ENCODE results near the gene WFS1.

The WFS1 gene

DNA sequence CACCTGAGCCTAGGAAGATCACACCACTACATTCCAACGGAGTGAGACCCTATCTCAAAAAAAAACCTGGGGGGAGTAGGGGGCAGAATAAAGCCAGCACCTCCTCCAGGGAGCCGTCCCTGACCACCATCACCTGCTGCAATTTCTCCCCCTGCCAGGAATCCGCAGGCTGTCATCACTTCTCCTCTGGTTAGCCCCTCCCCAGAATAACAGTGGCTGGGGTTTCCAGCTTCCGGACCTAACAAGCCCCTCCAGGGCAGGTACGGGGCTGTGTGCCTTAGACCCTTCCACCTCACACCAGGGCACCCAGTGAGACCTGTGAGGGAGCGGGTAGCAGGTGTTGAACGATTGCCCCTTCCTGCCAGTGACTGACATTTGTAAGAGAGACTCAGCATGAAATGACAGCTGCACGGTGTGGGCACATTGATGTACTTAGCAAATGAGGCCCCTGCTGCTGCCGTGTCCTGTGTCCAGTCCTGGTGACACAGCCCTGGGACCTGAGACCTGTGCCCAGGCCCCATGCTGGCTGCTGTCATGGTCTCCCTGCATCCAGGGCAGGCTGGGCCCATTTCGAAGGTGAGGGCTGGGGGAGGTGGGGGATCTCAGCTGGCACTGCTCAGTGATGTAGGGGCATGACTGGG, 6.7 kb upstream of the WFS1 start:
- no peak for DNase-seq

DNA sequence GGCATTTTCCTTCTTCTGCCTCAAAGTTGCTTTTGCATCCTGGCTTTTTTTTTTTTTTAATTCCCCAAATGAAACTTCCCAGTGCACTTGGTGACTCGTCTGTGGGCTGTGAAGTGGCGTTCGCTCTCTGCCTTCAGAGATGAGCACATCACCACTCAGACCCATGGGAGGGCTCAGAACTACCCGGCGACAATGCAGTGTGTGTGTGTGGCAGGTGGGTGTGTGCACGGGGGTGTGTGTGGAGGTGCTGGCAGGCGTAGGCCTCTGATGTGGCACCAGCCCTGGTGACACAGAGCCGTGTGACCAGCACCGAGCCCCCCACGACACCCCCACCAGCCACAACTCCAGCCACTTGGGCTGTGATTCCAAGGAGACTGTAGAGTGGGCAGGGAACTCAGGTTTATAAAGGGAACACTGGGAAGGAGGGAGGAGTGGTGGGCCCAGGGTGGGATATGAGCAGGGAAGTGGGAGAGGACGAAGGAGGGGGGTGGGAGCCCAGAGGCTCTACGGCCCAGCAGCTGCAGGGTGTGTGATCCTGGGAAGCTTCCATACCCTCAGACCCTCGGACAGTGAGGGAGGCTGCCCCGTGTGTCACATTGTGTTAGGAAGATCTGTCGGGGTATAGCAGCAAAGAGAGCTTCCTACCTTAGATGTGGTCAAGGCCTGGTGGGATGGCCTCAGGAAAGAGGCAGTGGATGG, 6.0 kb upstream of the WFS1 start:
- DNase-seq = no peak

DNA sequence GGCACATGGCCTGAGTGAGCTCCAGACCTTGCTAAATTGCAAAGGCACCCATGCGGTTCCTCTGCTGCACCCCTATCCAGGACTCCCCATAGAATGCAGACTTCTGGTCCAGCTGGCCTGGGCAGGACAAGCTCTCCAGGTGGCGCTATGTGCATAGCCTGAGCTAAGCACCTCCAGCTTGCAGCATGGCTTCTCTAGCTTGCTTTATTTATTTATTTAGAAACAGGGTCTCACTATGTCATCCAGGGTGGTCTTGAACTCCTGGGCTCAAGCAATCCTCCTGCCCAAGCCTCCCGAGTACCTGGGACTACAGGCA, 5.5 kb upstream of the WFS1 start:
- DNase-seq = no peak

GRCh38 chr4:6265546-6265945, 4.1 kb upstream of the WFS1 start:
- DNase-seq = no peak

DNA sequence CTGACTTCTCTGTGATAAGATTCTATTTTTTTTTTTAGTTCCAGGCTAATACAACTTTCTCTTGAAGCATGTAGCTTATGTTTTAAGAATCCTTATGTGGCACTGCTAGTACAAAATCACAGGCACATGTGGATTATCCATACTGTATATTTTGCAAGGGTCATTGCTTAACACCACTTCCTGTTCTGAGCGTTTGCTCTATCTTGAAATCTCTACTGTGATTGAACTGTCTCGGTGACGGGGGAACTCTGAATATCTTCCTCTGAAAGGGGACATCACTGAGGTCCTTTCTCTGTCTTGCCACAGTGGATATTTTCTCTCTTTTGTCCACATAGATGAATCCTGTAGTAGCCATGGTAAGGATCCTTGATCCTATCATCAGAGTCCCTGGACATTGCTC, 2.1 kb upstream of the WFS1 start:
- DNase-seq = no peak

GRCh38 chr4:6268650-6269615, 717 bp upstream of the WFS1 start:
- DNase-seq = no peak

DNA sequence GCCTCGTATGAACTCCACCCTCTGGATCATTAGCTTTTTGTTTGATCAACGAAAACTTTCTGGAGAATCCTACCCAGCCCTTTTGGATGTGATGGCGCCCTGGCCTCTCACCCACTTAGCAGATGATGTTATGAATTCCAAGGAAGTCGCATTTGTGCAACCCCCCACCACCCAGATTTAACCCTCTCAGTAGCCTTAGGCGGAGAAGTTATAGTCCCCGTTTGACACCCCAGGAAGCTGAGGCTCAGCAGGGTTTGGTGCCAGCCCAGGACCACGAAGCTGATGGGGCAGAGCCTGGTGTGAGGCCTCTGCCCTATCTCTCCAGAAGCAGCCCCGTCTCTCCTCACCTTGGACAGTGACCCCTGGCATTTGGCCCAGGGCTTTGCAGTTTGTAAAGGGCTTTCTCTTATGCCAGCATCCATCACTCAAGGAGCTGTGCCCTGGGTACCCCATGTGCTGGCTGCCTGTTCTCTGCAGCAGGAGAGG, 1.0 kb downstream of the WFS1 start:
- no peak for DNase-seq

DNA sequence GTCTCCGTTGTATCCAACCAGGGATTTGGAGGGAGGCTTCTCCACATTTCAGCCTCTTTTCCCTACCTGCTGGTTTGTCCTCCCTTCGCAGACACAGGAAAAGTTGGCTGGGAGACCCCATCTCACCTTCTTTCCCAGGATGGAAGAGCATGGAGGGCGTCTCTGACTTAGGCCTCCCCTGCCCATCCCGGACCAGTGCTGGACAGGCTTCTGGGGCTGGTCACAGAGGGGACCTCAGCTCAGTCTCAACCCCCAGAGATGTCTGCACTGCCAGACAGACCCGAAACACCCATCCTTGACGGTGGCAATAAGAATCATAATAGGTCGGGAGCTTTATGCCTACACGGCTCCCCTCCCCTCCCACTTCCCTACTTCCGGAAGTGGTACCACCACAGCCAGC, 1.6 kb downstream of the WFS1 start:
- no peak for DNase-seq

DNA sequence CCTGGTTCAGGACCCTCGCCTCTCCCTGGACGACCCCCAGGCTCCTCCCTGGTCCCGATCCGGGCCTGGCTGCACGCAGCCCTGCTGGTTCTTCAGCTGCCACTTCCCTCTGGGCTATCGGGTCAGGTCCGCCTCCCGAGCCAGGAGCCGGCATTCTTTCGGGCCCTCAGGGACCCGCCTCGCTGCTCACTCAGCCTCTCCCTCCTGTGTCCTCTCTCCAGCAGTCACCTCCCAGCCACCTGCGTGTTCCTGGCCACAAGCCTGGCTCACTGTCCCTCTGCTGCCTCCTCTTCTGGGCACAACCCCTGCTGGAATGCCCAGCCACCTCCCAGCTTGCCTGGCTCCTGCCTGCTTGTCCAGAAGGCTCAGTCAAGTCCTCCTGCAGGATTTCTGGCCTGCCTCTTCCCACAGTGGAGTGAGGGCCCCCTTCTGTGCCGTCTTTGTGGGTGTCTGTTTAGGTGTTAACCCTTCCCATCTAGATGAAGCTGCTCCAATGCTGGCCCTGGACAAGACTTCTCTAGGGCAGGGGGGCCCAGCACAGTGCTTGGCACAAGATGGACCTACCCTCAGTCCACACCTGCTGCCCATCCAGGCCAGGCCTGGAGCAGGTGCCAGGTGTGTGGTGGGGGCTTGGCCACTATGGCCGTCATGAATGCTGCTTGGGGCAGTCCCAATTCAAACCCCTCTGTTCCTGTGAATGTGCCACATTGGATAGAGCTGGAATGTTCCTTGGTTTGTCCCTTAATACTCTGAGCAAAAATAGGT, 2.2 kb downstream of the WFS1 start:
- DNase-seq = no peak

DNA sequence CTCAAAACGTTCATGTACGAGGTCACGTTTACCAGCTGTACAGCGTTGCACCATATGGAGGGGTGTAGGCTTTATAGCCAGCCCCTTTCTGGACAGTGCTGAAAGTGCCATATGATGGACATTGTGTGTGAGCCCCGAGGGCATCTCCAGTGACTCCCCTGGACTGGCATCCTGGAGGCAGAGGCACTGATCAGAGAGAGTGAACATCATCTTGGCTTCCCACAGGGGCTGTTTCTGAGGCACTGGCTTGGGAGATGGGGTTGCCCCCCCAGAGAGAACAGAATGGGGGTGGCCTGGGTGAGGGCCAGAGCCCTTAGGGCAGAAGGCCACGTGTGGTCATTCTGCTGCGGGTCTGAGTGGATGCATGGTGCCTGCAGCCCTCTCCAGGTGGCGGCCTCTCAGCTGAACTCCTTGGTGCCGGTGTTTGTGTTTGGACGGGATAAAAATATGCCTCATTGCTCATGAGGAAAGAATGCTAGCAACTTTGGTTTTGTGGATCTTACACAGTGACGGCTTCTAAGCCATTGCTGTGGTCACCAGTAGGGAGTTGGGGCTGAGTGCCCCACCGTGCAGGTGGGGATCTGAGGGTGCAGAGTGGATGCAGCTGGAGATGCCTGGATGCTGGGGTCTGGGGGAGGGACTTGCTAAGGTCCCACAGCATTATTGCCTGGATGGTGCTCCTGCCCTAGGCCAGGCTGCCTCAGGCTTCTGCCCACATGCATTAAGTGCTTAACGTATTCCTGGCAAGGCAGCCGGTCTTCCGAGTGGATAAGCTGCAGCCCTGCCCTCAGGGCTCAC, 3.4 kb downstream of the WFS1 start:
- no peak for DNase-seq

DNA sequence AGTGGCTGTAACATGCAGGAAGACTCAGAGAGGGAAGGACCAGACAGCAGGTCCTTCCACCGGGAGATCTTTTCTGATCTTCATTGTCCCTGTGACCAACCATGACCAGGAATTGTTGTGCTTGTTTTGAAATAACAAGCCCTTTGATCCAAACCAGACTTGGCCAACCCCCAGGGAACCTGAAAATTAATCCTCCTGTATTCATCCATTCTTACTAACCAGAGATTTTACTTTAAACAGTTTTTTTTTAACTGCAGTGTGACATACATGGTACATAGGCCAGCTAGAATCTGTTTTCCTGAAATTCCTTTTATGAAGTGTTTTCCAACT, 4.0 kb downstream of the WFS1 start:
- DNase-seq = no peak

- DNase-seq = no peak
These were observed 5.7 kb downstream of the WFS1 start for GRCh38 chr4:6275351-6275750.

DNA sequence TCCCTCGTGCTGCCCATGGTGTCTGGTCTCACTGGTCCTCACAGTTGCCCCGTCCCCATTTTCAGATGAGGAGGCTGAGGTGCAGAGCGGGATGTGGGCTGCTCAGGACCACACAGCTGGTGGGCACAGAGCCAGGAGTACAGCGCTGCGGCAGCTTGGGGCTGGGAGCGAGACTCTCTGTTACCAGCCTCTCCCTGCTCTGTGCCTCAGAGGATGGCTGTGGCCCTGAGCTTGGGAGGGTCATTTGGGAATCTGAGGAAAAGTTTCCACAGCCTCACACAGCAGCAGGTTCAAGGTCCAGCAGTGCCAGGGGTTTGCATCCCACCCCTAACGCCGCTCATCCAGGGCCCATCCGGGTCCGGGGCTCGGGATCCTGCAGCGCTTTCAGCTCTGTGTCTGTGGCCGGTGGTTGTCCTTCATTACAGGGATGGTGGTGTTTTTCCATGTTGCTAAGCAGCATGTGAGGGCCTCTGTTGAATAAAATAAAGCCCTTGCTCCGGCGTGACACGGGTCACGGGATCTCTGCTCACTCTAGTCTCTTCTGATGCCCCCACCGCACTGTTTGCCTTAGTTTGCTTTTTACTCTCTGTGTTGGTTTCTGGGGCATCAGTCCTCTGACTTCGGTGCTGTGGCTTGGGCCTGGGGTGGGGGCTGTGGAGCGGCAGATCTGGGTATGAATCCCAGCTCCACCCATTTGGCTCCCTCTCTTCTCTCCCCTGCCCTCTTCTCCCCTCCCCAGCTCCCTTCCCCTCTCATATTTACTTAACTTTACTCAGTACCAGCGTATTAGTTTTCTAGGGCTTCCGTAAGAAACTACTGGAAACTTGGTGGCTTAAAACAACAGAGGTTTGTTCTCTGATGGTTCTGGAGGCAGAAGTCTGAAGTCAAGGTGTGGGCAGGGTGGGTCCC, 6.5 kb downstream of the WFS1 start:
- DNase-seq = no peak

DNA sequence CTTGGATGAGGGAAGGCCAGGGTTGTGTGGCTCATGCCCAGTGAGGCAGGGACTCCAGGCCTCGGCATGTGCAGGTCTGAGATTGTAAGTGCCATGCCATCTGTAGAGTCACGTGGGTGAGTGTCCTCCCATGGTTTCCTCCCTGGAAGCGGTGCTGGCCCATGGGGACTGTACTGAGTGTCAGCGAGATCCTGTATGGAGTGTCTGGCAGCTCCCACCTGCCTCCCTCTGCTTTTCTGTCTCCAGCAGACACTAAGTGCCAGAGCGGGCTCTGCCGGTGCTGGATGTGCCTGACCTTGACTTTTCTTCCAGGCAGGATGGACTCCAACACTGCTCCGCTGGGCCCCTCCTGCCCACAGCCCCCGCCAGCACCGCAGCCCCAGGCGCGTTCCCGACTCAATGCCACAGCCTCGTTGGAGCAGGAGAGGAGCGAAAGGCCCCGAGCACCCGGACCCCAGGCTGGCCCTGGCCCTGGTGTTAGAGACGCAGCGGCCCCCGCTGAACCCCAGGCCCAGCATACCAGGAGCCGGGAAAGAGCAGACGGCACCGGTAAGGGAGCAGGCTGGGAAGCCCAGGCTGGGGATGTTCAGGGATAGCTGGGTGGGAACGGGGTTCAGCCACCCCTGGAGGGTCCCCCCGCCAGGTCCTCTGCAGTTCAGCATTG, 7.6 kb downstream of the WFS1 start:
- no peak for DNase-seq

- no peak for DNase-seq
These were observed 8.5 kb downstream of the WFS1 start for GRCh38 chr4:6277935-6278800.

- peak; percentile 3 for DNase-seq
These were observed 9.1 kb downstream of the WFS1 start for GRCh38 chr4:6278801-6279197.

DNA sequence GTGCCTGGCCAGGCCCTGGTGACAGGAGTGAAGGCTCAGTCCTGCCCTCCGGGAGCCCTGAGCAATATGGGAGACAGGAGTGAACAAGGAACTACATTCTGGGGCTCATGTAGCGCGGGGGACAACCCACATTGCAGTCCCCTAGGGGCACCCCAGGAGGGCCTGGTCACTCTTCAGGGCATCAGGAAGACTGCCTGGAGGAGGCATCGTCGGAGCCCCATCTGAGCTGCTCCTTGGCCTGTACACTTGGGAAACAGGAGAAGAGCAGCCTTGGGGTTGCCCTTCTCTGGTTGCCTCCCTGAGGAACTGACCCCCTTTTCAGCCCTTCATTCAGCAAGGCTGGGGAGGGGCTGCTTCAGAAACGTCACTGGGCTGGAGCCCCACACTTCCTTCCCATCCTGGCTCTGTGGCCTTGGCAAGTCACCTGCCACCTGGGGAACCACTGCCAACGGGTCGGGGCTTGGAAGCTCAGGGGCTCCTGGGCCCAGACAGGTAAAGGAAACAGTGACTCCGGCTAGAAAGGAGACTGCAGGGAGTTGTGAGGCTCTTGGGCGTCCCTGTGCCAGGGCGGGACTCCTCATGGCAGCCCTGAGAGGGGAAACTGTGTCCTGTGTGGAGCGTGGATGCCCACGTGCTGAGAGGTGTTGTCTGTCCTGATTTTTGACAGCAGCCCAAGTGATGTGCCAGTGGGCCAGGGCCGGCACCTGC, 10.1 kb downstream of the WFS1 start:
- DNase-seq = no peak

- no peak for DNase-seq
These were observed 10.8 kb downstream of the WFS1 start for GRCh38 chr4:6280365-6280996.
